Fibroblast of lung (primary cell): ENCODE data around the gene RPP40. TPM values are rescaled to one million over a fixed set of nuclear protein-coding genes. Genes with fewer than 3 reads are reported as not detected.

Experiments used
- DNase-seq, 2 donors: peaks; one replicate each; pipeline versions ENCODE4 v3.0.0 to v3.0.0-alpha.2; 2010; ENCODE audit warnings: low read depth in 2 of 2
- H2AFZ ChIP-seq: 2 replicates; pipeline ENCODE4 v1.5.1; 2012; ENCODE audit warnings: low read length, control low read depth, inconsistent platforms
- H3K27ac ChIP-seq: 2 replicates; pipeline ENCODE4 v1.5.1; 2011; ENCODE audit warnings: low read length, control low read depth; ENCODE audit not compliant: insufficient read depth
- H3K27me3 ChIP-seq: 2 replicates; pipeline ENCODE4 v1.5.1; 2011; ENCODE audit warnings: mild to moderate bottlenecking, low read length; ENCODE audit not compliant: control insufficient read depth, insufficient read depth
- H3K36me3 ChIP-seq: 2 replicates; pipeline ENCODE4 v1.5.1; 2011; ENCODE audit warnings: low read length; ENCODE audit not compliant: control insufficient read depth, insufficient read depth
- H3K4me1 ChIP-seq: 2 replicates; pipeline ENCODE4 v1.5.1; 2011; ENCODE audit warnings: low read length; ENCODE audit not compliant: control insufficient read depth, insufficient read depth; ENCODE audit errors: extremely low read depth
- H3K4me2 ChIP-seq: 2 replicates; pipeline ENCODE4 v1.5.1; 2011; ENCODE audit warnings: low read length, control low read depth; ENCODE audit not compliant: insufficient read depth; ENCODE audit errors: extremely low read depth
- H3K4me3 ChIP-seq, 4 experiments: fragments of 200-600 bp in 1 of 4; sonication (generic) in 1 of 4; replicated peaks in 1 of 4; 2 replicates each; pipeline ENCODE4 v1.5.1; 2011 to 2016; ENCODE audit warnings: low read length in 4 of 4, low read depth in 3 of 4, mild to moderate bottlenecking in 3 of 4, control low read depth in 2 of 4, inconsistent platforms in 1 of 4, mixed read lengths in 1 of 4; ENCODE audit not compliant: insufficient read depth in 1 of 4; ENCODE audit errors: control extremely low read depth in 1 of 4
- H3K79me2 ChIP-seq: 2 replicates; pipeline ENCODE4 v1.5.1; 2012; ENCODE audit warnings: mild to moderate bottlenecking, low read length, inconsistent platforms; ENCODE audit not compliant: control insufficient read depth, insufficient read depth
- H3K9ac ChIP-seq: 2 replicates; pipeline ENCODE4 v1.5.1; 2011; ENCODE audit warnings: mild to moderate bottlenecking, low read length, control low read depth; ENCODE audit not compliant: insufficient read depth
- H3K9me3 ChIP-seq: 2 replicates; pipeline ENCODE4 v1.5.1; 2012; ENCODE audit warnings: low read depth, low read length; ENCODE audit not compliant: control insufficient read depth, insufficient read depth
- H4K20me1 ChIP-seq: 2 replicates; pipeline ENCODE4 v1.5.1; 2011; ENCODE audit warnings: low read length; ENCODE audit not compliant: control insufficient read depth, insufficient read depth; ENCODE audit errors: extremely low read depth
- CTCF ChIP-seq, 2 donors: IDR thresholded peaks in 1 of 2; conservative IDR thresholded peaks in 1 of 2; 1 replicate in 1 of 2; 2 replicates in 1 of 2; pipeline ENCODE4 v1.5.1; 2011 to 2012; ENCODE audit warnings: low read length in 2 of 2, control low read depth in 1 of 2, inconsistent platforms in 1 of 2, low read depth in 1 of 2, mild to moderate bottlenecking in 1 of 2
- EZH2 ChIP-seq: IDR thresholded peaks from 2 replicates; pipeline ENCODE4 v1.5.1; 2012; ENCODE audit warnings: low read length, control low read depth, mild to moderate bottlenecking; ENCODE audit errors: missing control alignments
- polyA plus RNA-seq, 2 donors: library from polyadenylated mRNA; depleted of rRNA in 1 of 2; stranded (reverse) in 1 of 2; unstranded in 1 of 2; fragments of >200 nt; gene quantifications; 2 replicates each; pipeline ENCODE4 v1.2.1, GENCODE V29; 2011 to 2012; ENCODE audit warnings: missing spikeins in 1 of 2
- total RNA-seq: library from RNA; depleted of rRNA; stranded (reverse); fragments of >200 nt; gene quantifications from 2 replicates; pipeline ENCODE4 v1.2.1, GENCODE V29; 2014

The RPP40 gene
- total and polyA plus RNA-seq, 2 donors (not counting 1 experiment from before 2014, with no cell fraction given): 8.3 to 27.6 TPM

GRCh38 chr6:5041955-5042354 lies 38.1 kb upstream of the RPP40 start:
- no peak for DNase-seq
- H3K27me3 ChIP-seq: no peaks in the 10 kb centered on the region
- H3K4me3 ChIP-seq: no peak overlapping the region
- no peak overlapping the region for H2AFZ ChIP-seq
- H3K9ac ChIP-seq: no peak overlapping the region
- no peaks in the 10 kb centered on the region for H3K36me3 ChIP-seq
- no peaks in the 10 kb centered on the region for H3K9me3 ChIP-seq
- no peaks in the 10 kb centered on the region for H3K4me1 ChIP-seq
- H3K79me2 ChIP-seq: no peaks in the 10 kb centered on the region
- H4K20me1 ChIP-seq: no peaks in the 10 kb centered on the region
- TF ChIP-seq EZH2: no peak
- TF ChIP-seq CTCF (conservative IDR thresholded peaks at IDR 0.05 in 1 of 2, IDR thresholded peaks at IDR 0.05 in 1 of 2; ENCODE audit: low read depth in 1 of 2, low read length in 2 of 2): no peak
- H3K4me2 ChIP-seq: no peak overlapping the region
- H3K27ac ChIP-seq: no peak overlapping the region

- H3K79me2 ChIP-seq: no peaks in the 10 kb centered on the region
- no peak overlapping the region for H3K9ac ChIP-seq
- DNase-seq: peak; percentile 59 to 62
- H3K4me3 ChIP-seq: no peak overlapping the region
- no peaks in the 10 kb centered on the region for H3K36me3 ChIP-seq
- no peaks in the 10 kb centered on the region for H3K27me3 ChIP-seq
- H2AFZ ChIP-seq: no peak overlapping the region
- H3K4me2 ChIP-seq: no peak overlapping the region
- no peaks in the 10 kb centered on the region for H4K20me1 ChIP-seq
- no peaks in the 10 kb centered on the region for H3K4me1 ChIP-seq
- H3K9me3 ChIP-seq: no peaks in the 10 kb centered on the region
- H3K27ac ChIP-seq: no peak overlapping the region
- TF ChIP-seq CTCF (conservative IDR thresholded peaks at IDR 0.05 in 1 of 2, IDR thresholded peaks at IDR 0.05 in 1 of 2; ENCODE audit: low read depth in 1 of 2, low read length in 2 of 2): peak in 1 of 2 donors; percentile 20
- no peak for TF ChIP-seq EZH2
These were observed 32.4 kb upstream of the RPP40 start for GRCh38 chr6:5036269-5036668.

GRCh38 chr6:5034736-5035135 lies 30.9 kb upstream of the RPP40 start:
- no peak overlapping the region for H3K9ac ChIP-seq
- no peak for DNase-seq
- no peak overlapping the region for H3K4me3 ChIP-seq
- no peak overlapping the region for H3K27ac ChIP-seq
- no peaks in the 10 kb centered on the region for H4K20me1 ChIP-seq
- no peaks in the 10 kb centered on the region for H3K9me3 ChIP-seq
- no peaks in the 10 kb centered on the region for H3K79me2 ChIP-seq
- TF ChIP-seq EZH2 (no peak), CTCF (conservative IDR thresholded peaks at IDR 0.05 in 1 of 2, IDR thresholded peaks at IDR 0.05 in 1 of 2; ENCODE audit: low read depth in 1 of 2, low read length in 2 of 2) (no peak)
- H3K27me3 ChIP-seq: no peaks in the 10 kb centered on the region
- H3K4me1 ChIP-seq: no peaks in the 10 kb centered on the region
- H3K4me2 ChIP-seq: no peak overlapping the region
- H2AFZ ChIP-seq: no peak overlapping the region
- no peaks in the 10 kb centered on the region for H3K36me3 ChIP-seq
